B cell (primary cell): ENCODE measurements around the gene MRPL28. TPM values are rescaled to one million over a fixed set of nuclear protein-coding genes. Genes with fewer than 3 reads are reported as not detected.

ENCODE experiments used
- ATAC-seq: fragments of 200-7000 bp; cut with Tn5 transposase; one replicate; pipeline ENCODE4 v1.10.0; 2021; ENCODE audit warnings: low read depth, mild to moderate bottlenecking, moderate number of reproducible peaks, moderate library complexity
- CTCF ChIA-PET: fragments of 350-600 bp; sonication (Branson Sonifier 250); formaldehyde crosslinking; loops from one replicate; lab custom pipeline; 2021; ENCODE audit warnings: antibody characterized with exemption, inconsistent platforms; lab: Charles Lee
- POLR2A ChIA-PET: fragments of 350-600 bp; sonication (Branson Sonifier 250); formaldehyde crosslinking; loops from one replicate; lab custom pipeline; 2021; ENCODE audit warnings: antibody characterized with exemption; lab: Charles Lee
- DNase-seq: peaks from one replicate; pipeline ENCODE4 v3.0.0; 2013
- H2AFZ ChIP-seq: 2 replicates; pipeline ENCODE4 v1.6.1; 2012; ENCODE audit warnings: mild to moderate bottlenecking, low read depth, low read length; ENCODE audit not compliant: insufficient read depth, poor library complexity, severe bottlenecking
- H3K27ac ChIP-seq, 2 donors: 1 replicate in 1 of 2; 2 replicates in 1 of 2; pipeline ENCODE4 v1.5.1; 2012 to 2013; ENCODE audit warnings: low read length in 2 of 2, mild to moderate bottlenecking in 2 of 2, moderate library complexity in 1 of 2
- H3K27me3 ChIP-seq, 4 experiments: fragments of 200-600 bp in 1 of 4; sonication (generic) in 1 of 4; replicated peaks in 1 of 4; 1 replicate in 2 of 4; 2 replicates in 2 of 4; pipeline versions ENCODE4 v1.6.1 to v1.7.0; 2013 to 2016; ENCODE audit warnings: low read length in 3 of 4, mild to moderate bottlenecking in 2 of 4, mixed read lengths in 1 of 4, moderate library complexity in 1 of 4; ENCODE audit not compliant: insufficient read depth in 4 of 4, control insufficient read depth in 3 of 4; ENCODE audit errors: control extremely low read depth in 1 of 4
- H3K36me3 ChIP-seq, 2 experiments: replicated peaks in 1 of 2; 1 replicate in 1 of 2; 2 replicates in 1 of 2; pipeline versions ENCODE4 v1.6.1 to v1.7.1; 2013; ENCODE audit warnings: low read length in 1 of 2; ENCODE audit not compliant: insufficient read depth in 2 of 2, control insufficient read depth in 1 of 2; ENCODE audit errors: control extremely low read depth in 1 of 2, extremely low read depth in 1 of 2
- H3K4me1 ChIP-seq, 2 donors: fragments of 200-600 bp in 1 of 2; sonication (generic) in 1 of 2; 1 replicate in 1 of 2; 2 replicates in 1 of 2; pipeline versions ENCODE4 v1.5.1 to v1.6.1; 2013 to 2017; ENCODE audit warnings: low read length in 2 of 2; ENCODE audit not compliant: control insufficient read depth in 2 of 2, insufficient read depth in 2 of 2
- H3K4me2 ChIP-seq: replicated peaks from 2 replicates; pipeline ENCODE3; 2012; ENCODE audit warnings: mild to moderate bottlenecking, low read depth, low read length; ENCODE audit not compliant: poor library complexity, severe bottlenecking
- H3K4me3 ChIP-seq, 5 experiments: fragments of 200-600 bp in 1 of 5; sonication (generic) in 1 of 5; 1 replicate in 3 of 5; 2 replicates in 2 of 5; pipeline versions ENCODE4 v1.5.1 to v1.7.0; 2011 to 2016; ENCODE audit warnings: low read length in 4 of 5, mild to moderate bottlenecking in 4 of 5, low read depth in 2 of 5, control low read depth in 1 of 5, moderate library complexity in 1 of 5; ENCODE audit not compliant: insufficient read depth in 1 of 5; ENCODE audit errors: control extremely low read depth in 1 of 5, extremely low read depth in 1 of 5
- H3K79me2 ChIP-seq: fragments of 200-600 bp; sonication (generic); one replicate; pipeline ENCODE4 v1.6.0; 2016; ENCODE audit warnings: low read length; ENCODE audit not compliant: control insufficient read depth, insufficient read depth
- H3K9ac ChIP-seq: fragments of 200-600 bp; sonication (generic); 2 replicates; pipeline ENCODE4 v1.6.1; 2017; ENCODE audit warnings: mild to moderate bottlenecking, low read length, moderate library complexity
- H3K9me3 ChIP-seq, 3 donors: one replicate each; pipeline versions ENCODE4 v1.6.1 to v1.7.1; 2013; ENCODE audit warnings: low read length in 2 of 3; ENCODE audit not compliant: control insufficient read depth in 2 of 3, insufficient read depth in 1 of 3; ENCODE audit errors: control extremely low read depth in 1 of 3
- H4K20me1 ChIP-seq: 2 replicates; pipeline ENCODE4 v1.6.0; 2012; ENCODE audit warnings: mild to moderate bottlenecking, low read length; ENCODE audit not compliant: insufficient read depth, control insufficient read depth, poor library complexity, severe bottlenecking
- H3K27ac Mint-ChIP-seq: one replicate; pipeline ENCODE4 v1.8.0; 2021; ENCODE audit warnings: mixed read lengths
- H3K27me3 Mint-ChIP-seq: one replicate; pipeline ENCODE4 v1.8.0; 2021; ENCODE audit warnings: mixed read lengths
- H3K4me1 Mint-ChIP-seq: one replicate; pipeline ENCODE4 v1.8.0; 2021; ENCODE audit warnings: mixed read lengths
- H3K4me3 Mint-ChIP-seq: one replicate; pipeline ENCODE4 v1.8.0; 2021; ENCODE audit warnings: mixed read lengths
- H3K9me3 Mint-ChIP-seq: one replicate; pipeline ENCODE4 v1.8.0; 2022; ENCODE audit warnings: mixed read lengths; ENCODE audit not compliant: insufficient read depth
- CTCF ChIP-seq: fragments of 200-600 bp; IDR thresholded peaks from one replicate; pipeline ENCODE4 v1.8.0; 2022; ENCODE audit warnings: antibody characterized with exemption, mild to moderate bottlenecking
- EZH2 ChIP-seq: IDR thresholded peaks from 2 replicates; pipeline ENCODE4 v1.6.1; 2012; ENCODE audit warnings: borderline replicate concordance, low read depth, mild to moderate bottlenecking, moderate library complexity, low read length; ENCODE audit not compliant: insufficient read depth, poor library complexity, severe bottlenecking
- WGBS: methylation state at CpG from one replicate; pipeline ENCODE4 v1.1.5; 2013; ENCODE audit warnings: missing lambda C conversion rate; ENCODE audit not compliant: insufficient coverage; 5-methylcytosine and 5-hydroxymethylcytosine counted together
- intact Hi-C: fragments of 100-400 bp; cut with micrococcal nuclease; formaldehyde crosslinking; loops from one replicate; pipeline ENCODE4 v1.10.0; 2022
- polyA plus RNA-seq: library from polyadenylated mRNA; depleted of rRNA; stranded (reverse); fragments of >200 nt; gene quantifications from 2 replicates; pipeline ENCODE4 v1.2.3, GENCODE V29; 2012
- total RNA-seq, 2 donors: library from RNA; stranded (reverse); fragments of 120-200 nt in 1 of 2; gene quantifications; 1 replicate in 1 of 2; 2 replicates in 1 of 2; pipeline versions ENCODE4 v1.2.3 to v1.2.4, GENCODE V29; 2013 to 2022

The MRPL28 gene
- total and polyA plus RNA-seq, 2 donors (not counting 1 experiment from before 2014, with no cell fraction given) = 44.3 to 67.7 TPM

DNA sequence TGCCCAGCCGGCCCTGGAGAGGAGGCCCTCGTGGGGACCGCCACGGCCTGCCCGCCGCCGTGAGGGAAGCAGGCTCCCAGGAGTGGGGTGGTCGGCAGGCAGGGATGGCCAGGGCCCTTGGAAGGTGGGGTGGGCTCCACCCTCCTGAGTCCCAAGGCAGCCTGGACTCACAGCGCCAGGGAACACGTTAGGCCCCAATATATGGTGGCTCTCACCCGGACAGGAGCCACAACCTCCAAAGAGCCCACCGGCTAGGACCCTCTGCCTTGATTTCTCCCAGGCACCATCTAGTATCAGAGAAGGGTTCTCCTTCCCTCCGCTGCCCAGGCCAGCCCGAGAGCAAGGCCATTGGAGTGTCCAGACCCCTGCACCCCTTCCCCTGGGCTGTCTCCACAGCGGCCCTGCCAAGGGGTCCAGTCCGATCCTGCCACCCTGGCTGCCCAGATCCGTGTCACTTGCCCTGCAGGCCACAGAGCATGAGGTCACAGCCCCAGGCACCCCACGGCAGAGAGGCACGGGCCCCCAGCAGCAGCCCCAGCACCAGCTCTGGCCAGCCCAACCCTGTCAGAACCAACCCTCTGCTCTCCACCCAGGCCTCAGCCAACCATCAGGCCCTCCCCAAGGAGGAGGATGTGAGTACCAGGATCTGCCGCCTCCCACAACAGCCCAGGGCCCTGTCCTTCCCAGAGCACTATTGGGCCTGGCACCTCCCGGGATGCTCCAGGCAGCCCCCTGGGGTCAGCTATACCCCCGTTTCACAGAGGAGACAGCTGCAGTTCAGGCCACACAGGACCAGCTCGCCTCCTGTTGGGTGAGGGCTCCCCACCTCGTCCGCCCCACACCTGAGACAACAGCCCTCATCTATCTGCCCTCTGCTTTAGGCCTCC is 16.7 kb downstream of the MRPL28 start:
- WGBS = 93% methylated on average over 16 of the region's 25 CpGs
- Mint-ChIP-seq H3K4me3 (peak overlapping the region; percentile 45), H3K4me1 (peaks cover 24% of the 10 kb centered on the region), H3K9me3 (no peaks in the 10 kb centered on the region), H3K27ac (peak overlapping the region; percentile 37), H3K27me3 (no peaks in the 10 kb centered on the region)
- Histone ChIP-seq H3K27me3 (no peaks in the 10 kb centered on the region), H3K4me1 (peaks cover 14 to 24% of the 10 kb centered on the region in 2 donors), H3K9ac (peak overlapping the region; percentile 46), H3K9me3 (peaks cover 0 to 4% (median 0%) of the 10 kb centered on the region in 3 donors), H3K79me2 (peaks cover 26% of the 10 kb centered on the region), H2AFZ (peak overlapping the region; percentile 59), H3K36me3 (no peaks in the 10 kb centered on the region), H3K27ac (peak overlapping the region; percentile 26 to 38), H4K20me1 (peaks cover 38% of the 10 kb centered on the region), H3K4me3 (peak overlapping the region in 4 of 5 experiments; percentile 41 to 57 (median 46)), H3K4me2 (peak overlapping the region; percentile 77)
- no peak for ATAC-seq
- intact Hi-C loops = loop anchor here (1.0 to 2.0 kb wide), 6 partner anchors 17 to 173 kb away; partner anchors contain the start of genes CAPN15, DECR2, LUC7L and MRPL28
- DNase-seq = peak; percentile 46
- ChIA-PET CTCF (interaction anchor here (1.0 to 1.1 kb wide), 4 partner anchors 48 to 288 kb away, joined by 3 to 4 read pairs (median 3); partner anchors contain the start of genes DECR2 and FAM234A), POLR2A (interaction anchor here (0.6 to 2.8 kb wide), 8 partner anchors 8 to 286 kb away, joined by 3 to 20 read pairs (median 3); partner anchors contain the start of genes DECR2, FAM234A and MRPL28)
- no peak for TF ChIP-seq EZH2
- TF ChIP-seq CTCF = no peak
